HUES64 (cell line): ENCODE data around the gene ACTL7B.

Experiments
- H3K27ac ChIP-seq: 2 replicates; pipeline ENCODE4 v1.7.0; 2013; ENCODE audit warnings: low read depth, low read length, inconsistent platforms
- H3K27me3 ChIP-seq: 2 replicates; pipeline ENCODE4 v1.6.1; 2013; ENCODE audit warnings: mild to moderate bottlenecking, low read length; ENCODE audit not compliant: insufficient read depth
- H3K36me3 ChIP-seq: 2 replicates; pipeline ENCODE4 v1.6.1; 2013; ENCODE audit warnings: mild to moderate bottlenecking, low read length; ENCODE audit not compliant: insufficient read depth
- H3K4me1 ChIP-seq: 2 replicates; pipeline ENCODE4 v1.6.1; 2013; ENCODE audit warnings: mild to moderate bottlenecking, low read length, moderate library complexity; ENCODE audit not compliant: insufficient read depth
- H3K4me3 ChIP-seq: 2 replicates; pipeline ENCODE4 v1.5.1; 2013; ENCODE audit warnings: mild to moderate bottlenecking, low read length, moderate library complexity
- H3K9ac ChIP-seq: 2 replicates; pipeline ENCODE4 v1.6.1; 2013; ENCODE audit warnings: mild to moderate bottlenecking, low read depth, low read length
- H3K9me3 ChIP-seq: 2 replicates; pipeline ENCODE4 v1.6.1; 2013; ENCODE audit warnings: low read depth, low read length; ENCODE audit not compliant: insufficient read depth
- WGBS: fragments of 150-250, 120-280 bp; methylation state at CpG from one replicate; pipeline ENCODE4 v1.1.7; 2013; ENCODE audit warnings: missing lambda C conversion rate; 5-methylcytosine and 5-hydroxymethylcytosine counted together

The ACTL7B gene

GRCh38 chr9:108867116-108867515 is 11.3 kb upstream of the ACTL7B start:
- H3K36me3 ChIP-seq: peaks cover 37% of the 10 kb centered on the region
- H3K27ac ChIP-seq: no peak overlapping the region
- no peak overlapping the region for H3K4me3 ChIP-seq
- H3K9me3 ChIP-seq: no peaks in the 10 kb centered on the region
- H3K9ac ChIP-seq: no peak overlapping the region
- H3K27me3 ChIP-seq: no peaks in the 10 kb centered on the region
- H3K4me1 ChIP-seq: no peaks in the 10 kb centered on the region

GRCh38 chr9:108866001-108866420 is 10.2 kb upstream of the ACTL7B start:
- 88% methylated on average over 2 of the region's 2 CpGs for WGBS
- H3K27me3 ChIP-seq: no peaks in the 10 kb centered on the region

GRCh38 chr9:108865037-108865436 is 9.3 kb upstream of the ACTL7B start:
- Histone ChIP-seq H3K9ac (no peak overlapping the region), H3K9me3 (no peaks in the 10 kb centered on the region), H3K4me3 (no peak overlapping the region), H3K36me3 (peaks cover 21% of the 10 kb centered on the region), H3K27ac (no peak overlapping the region), H3K4me1 (no peaks in the 10 kb centered on the region), H3K27me3 (no peaks in the 10 kb centered on the region)
- 91% methylated on average over 3 of the region's 4 CpGs for WGBS

More at GRCh38 chr9:108866001-108866420, 10.2 kb upstream of the ACTL7B start:
- Histone ChIP-seq H3K9me3 (no peaks in the 10 kb centered on the region), H3K27ac (no peak overlapping the region), H3K4me1 (no peaks in the 10 kb centered on the region), H3K9ac (no peak overlapping the region), H3K4me3 (no peak overlapping the region), H3K36me3 (peaks cover 31% of the 10 kb centered on the region)

GRCh38 chr9:108864446-108864845 is 8.7 kb upstream of the ACTL7B start:
- Histone ChIP-seq H3K27ac (no peak overlapping the region), H3K4me3 (no peak overlapping the region), H3K36me3 (peaks cover 21% of the 10 kb centered on the region), H3K27me3 (no peaks in the 10 kb centered on the region), H3K9me3 (no peaks in the 10 kb centered on the region), H3K9ac (no peak overlapping the region), H3K4me1 (no peaks in the 10 kb centered on the region)
- WGBS: 85% methylated on average over 3 of the region's 3 CpGs

- 94% methylated on average over 3 of the region's 3 CpGs for WGBS
- no peak overlapping the region for H3K4me3 ChIP-seq
- H3K27ac ChIP-seq: no peak overlapping the region
- no peaks in the 10 kb centered on the region for H3K27me3 ChIP-seq
- no peaks in the 10 kb centered on the region for H3K9me3 ChIP-seq
- H3K9ac ChIP-seq: no peak overlapping the region
- H3K4me1 ChIP-seq: no peaks in the 10 kb centered on the region
- H3K36me3 ChIP-seq: peaks cover 20% of the 10 kb centered on the region
Measured at GRCh38 chr9:108863891-108864290, 8.1 kb upstream of the ACTL7B start.

- H3K9ac ChIP-seq: no peak within 1 kb of the TSS
- no peak within 1 kb of the TSS for H3K4me3 ChIP-seq
- H3K4me1 ChIP-seq: no peaks in the 10 kb centered on the region
- H3K9me3 ChIP-seq: no peaks in the 10 kb centered on the region
- WGBS: 96% methylated on average over 1 of the region's 3 CpGs
- no peak within 1 kb of the TSS for H3K27ac ChIP-seq
- H3K36me3 ChIP-seq: peaks cover 1% of the 10 kb centered on the region; the same call in 1 of the 2 replicates
- no peaks in the 10 kb centered on the region for H3K27me3 ChIP-seq
Measured at GRCh38 chr9:108861997-108862396, 6.2 kb upstream of the ACTL7B start, which contains the start of gene ACTL7A. Gene ACTL7A (plus strand): TSS chr9:108862266. CDS start chr9:108862323, 57 bp downstream.

- Histone ChIP-seq H3K4me3 (no peak overlapping the region), H3K4me1 (no peaks in the 10 kb centered on the region), H3K27me3 (no peaks in the 10 kb centered on the region), H3K27ac (no peak overlapping the region), H3K9ac (no peak overlapping the region), H3K36me3 (no peaks in the 10 kb centered on the region), H3K9me3 (no peaks in the 10 kb centered on the region)
- WGBS: 94% methylated on average over 7 of the region's 7 CpGs
Measured at GRCh38 chr9:108861464-108861863, 5.7 kb upstream of the ACTL7B start.

GRCh38 chr9:108860764-108861163 is 5.0 kb upstream of the ACTL7B start:
- Histone ChIP-seq H3K4me1 (no peaks in the 10 kb centered on the region), H3K27ac (no peak overlapping the region), H3K9me3 (no peaks in the 10 kb centered on the region), H3K27me3 (no peaks in the 10 kb centered on the region), H3K36me3 (no peaks in the 10 kb centered on the region), H3K4me3 (no peak overlapping the region), H3K9ac (no peak overlapping the region)
- 98% methylated on average over 2 of the region's 2 CpGs for WGBS

- H3K4me3 ChIP-seq: no peak overlapping the region
- H3K27me3 ChIP-seq: no peaks in the 10 kb centered on the region
- H3K4me1 ChIP-seq: no peaks in the 10 kb centered on the region
- no peak overlapping the region for H3K27ac ChIP-seq
- no peaks in the 10 kb centered on the region for H3K36me3 ChIP-seq
- H3K9ac ChIP-seq: no peak overlapping the region
- no peaks in the 10 kb centered on the region for H3K9me3 ChIP-seq
- WGBS: 93% methylated on average over 3 of the region's 4 CpGs
Measured at GRCh38 chr9:108860354-108860753, 4.6 kb upstream of the ACTL7B start.

- Histone ChIP-seq H3K36me3 (no peaks in the 10 kb centered on the region), H3K9ac (no peak overlapping the region), H3K4me3 (no peak overlapping the region), H3K9me3 (no peaks in the 10 kb centered on the region), H3K27me3 (no peaks in the 10 kb centered on the region), H3K27ac (no peak overlapping the region), H3K4me1 (no peaks in the 10 kb centered on the region)
- 88% methylated on average over 2 of the region's 3 CpGs for WGBS
Measured at GRCh38 chr9:108859459-108860114, 3.8 kb upstream of the ACTL7B start.

GRCh38 chr9:108857572-108857971 is 1.8 kb upstream of the ACTL7B start:
- Histone ChIP-seq H3K36me3 (no peaks in the 10 kb centered on the region), H3K27ac (no peak overlapping the region), H3K27me3 (no peaks in the 10 kb centered on the region), H3K9me3 (no peaks in the 10 kb centered on the region), H3K4me3 (no peak overlapping the region), H3K9ac (no peak overlapping the region), H3K4me1 (no peaks in the 10 kb centered on the region)
- 98% methylated on average over 6 of the region's 6 CpGs for WGBS

GRCh38 chr9:108855529-108855886 is 278 bp downstream of the ACTL7B start:
- Histone ChIP-seq H3K4me1 (no peaks in the 10 kb centered on the region), H3K27me3 (no peaks in the 10 kb centered on the region), H3K9me3 (no peaks in the 10 kb centered on the region), H3K4me3 (no peak overlapping the region), H3K36me3 (no peaks in the 10 kb centered on the region), H3K27ac (no peak overlapping the region), H3K9ac (no peak overlapping the region)
- WGBS: 97% methylated on average over 25 of the region's 25 CpGs
